Measurements from ENCODE around the gene PKD1.

DNA sequence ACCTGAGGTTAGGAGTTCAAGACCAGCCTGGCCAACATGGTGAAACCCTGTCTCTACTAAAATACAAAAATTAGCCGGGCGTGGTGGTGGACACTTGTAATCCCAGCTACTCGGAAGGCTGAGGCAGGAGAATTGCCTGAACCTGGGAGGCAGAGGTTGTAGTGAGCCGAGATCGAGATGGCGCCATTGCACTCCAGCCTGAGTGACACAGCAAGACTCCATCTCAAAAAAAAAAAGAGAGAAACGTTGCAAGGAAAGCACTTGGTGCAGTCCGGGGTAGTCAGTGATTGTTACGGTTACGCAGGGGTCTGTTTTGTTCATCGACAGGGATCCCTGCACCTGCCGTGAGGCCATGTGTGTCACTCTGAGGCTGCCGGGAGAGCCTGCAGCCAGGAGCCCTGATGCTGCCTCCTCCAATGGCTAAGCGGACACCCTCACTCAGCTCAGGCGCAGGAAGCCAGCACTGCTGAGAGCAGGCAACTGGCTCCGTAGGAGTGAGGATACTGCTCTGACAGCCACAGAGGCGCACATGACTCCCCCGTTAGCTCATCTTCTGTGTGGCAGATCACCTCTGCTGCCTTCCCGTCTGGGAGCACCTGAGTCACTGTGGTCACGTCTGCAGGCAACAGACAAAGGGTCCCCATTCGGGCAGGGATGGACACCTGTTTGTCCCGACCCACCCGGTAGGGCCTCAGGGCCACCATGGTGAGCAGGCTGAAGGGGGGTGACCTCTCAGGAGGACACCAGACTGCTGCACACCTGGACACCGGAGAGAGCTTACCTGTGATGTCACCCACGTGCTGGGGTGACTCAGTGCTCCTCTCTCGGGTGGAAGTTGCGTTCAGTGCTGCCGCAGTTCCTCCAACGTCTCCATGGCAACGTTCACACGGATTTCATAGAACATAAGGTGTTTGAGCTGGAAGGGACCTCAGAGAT, 7.5 kb upstream of the PKD1 start:
- TF ChIP-seq, protein P1, sequence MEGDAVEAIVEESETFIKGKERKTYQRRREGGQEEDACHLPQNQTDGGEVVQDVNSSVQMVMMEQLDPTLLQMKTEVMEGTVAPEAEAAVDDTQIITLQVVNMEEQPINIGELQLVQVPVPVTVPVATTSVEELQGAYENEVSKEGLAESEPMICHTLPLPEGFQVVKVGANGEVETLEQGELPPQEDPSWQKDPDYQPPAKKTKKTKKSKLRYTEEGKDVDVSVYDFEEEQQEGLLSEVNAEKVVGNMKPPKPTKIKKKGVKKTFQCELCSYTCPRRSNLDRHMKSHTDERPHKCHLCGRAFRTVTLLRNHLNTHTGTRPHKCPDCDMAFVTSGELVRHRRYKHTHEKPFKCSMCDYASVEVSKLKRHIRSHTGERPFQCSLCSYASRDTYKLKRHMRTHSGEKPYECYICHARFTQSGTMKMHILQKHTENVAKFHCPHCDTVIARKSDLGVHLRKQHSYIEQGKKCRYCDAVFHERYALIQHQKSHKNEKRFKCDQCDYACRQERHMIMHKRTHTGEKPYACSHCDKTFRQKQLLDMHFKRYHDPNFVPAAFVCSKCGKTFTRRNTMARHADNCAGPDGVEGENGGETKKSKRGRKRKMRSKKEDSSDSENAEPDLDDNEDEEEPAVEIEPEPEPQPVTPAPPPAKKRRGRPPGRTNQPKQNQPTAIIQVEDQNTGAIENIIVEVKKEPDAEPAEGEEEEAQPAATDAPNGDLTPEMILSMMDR (IDR thresholded peaks at IDR 0.05), result no peak
- TF ChIP-seq POLR2A (IDR thresholded peaks at IDR 0.05), result no peak
